H1 (cell line): Measurements from ENCODE around the gene L3MBTL4. TPM values are rescaled to one million over a fixed set of nuclear protein-coding genes. Genes with fewer than 3 reads are reported as not detected.

Source experiments
- CTCF ChIA-PET: fragments of 300-600 bp; sonication (Branson Sonifier 250); formaldehyde crosslinking; loops from one replicate; lab custom pipeline; 2021; ENCODE audit not compliant: partially characterized antibody; lab: Charles Lee
- POLR2A ChIA-PET: fragments of 300-600 bp; sonication (Branson Sonifier 250); formaldehyde crosslinking; loops from one replicate; lab custom pipeline; 2021; ENCODE audit warnings: inconsistent platforms; ENCODE audit not compliant: partially characterized antibody; lab: Charles Lee
- DNase-seq, 2 experiments: peaks; one replicate each; pipeline versions ENCODE4 v3.0.0 to v3.0.0-alpha.2; 2010 to 2022; ENCODE audit warnings: low spot score in 2 of 2, low read depth in 1 of 2, mixed read lengths in 1 of 2
- FAIRE-seq: peaks from 2 replicates; lab custom pipeline; 2011; peaks lifted over from hg19 to GRCh38; lab: Jason Lieb, UNC
- H2AFZ ChIP-seq: 2 replicates; pipeline ENCODE4 v1.8.1; 2012; ENCODE audit warnings: low read length, inconsistent platforms
- H2AK5ac ChIP-seq: 2 replicates; pipeline ENCODE4 v1.6.1; 2013; ENCODE audit warnings: low read depth, low read length
- H2BK120ac ChIP-seq: replicated peaks from 2 replicates; pipeline ENCODE3; 2013; ENCODE audit warnings: low read depth, low read length, inconsistent platforms
- H2BK12ac ChIP-seq: 2 replicates; pipeline ENCODE4 v1.6.1; 2013; ENCODE audit warnings: low read depth, low read length
- H2BK15ac ChIP-seq: 2 replicates; pipeline ENCODE4 v1.6.1; 2013; ENCODE audit warnings: low read length
- H2BK20ac ChIP-seq: 2 replicates; pipeline ENCODE4 v1.6.1; 2013; ENCODE audit warnings: low read length
- H2BK5ac ChIP-seq: 2 replicates; pipeline ENCODE4 v1.6.1; 2013; ENCODE audit warnings: low read depth, low read length
- H3K14ac ChIP-seq: 2 replicates; pipeline ENCODE4 v1.6.1; 2013; ENCODE audit warnings: inconsistent platforms; ENCODE audit not compliant: insufficient read length
- H3K18ac ChIP-seq: 2 replicates; pipeline ENCODE4 v1.6.1; 2013; ENCODE audit warnings: low read length; ENCODE audit errors: extremely low read depth
- H3K23ac ChIP-seq: 2 replicates; pipeline ENCODE4 v1.6.1; 2013; ENCODE audit warnings: inconsistent platforms; ENCODE audit not compliant: insufficient read length
- H3K23me2 ChIP-seq: 2 replicates; pipeline ENCODE4 v1.6.1; 2013; ENCODE audit warnings: low read depth, low read length
- H3K27ac ChIP-seq: 2 replicates; pipeline ENCODE4 v1.6.1; 2011; ENCODE audit warnings: low read depth, low read length, inconsistent platforms
- H3K27me3 ChIP-seq, 4 experiments: replicated peaks in 1 of 4; 1 replicate in 1 of 4; 2 replicates in 3 of 4; pipeline versions ENCODE4 v1.6.1 to v1.8.1; 2011 to 2013; ENCODE audit warnings: low read length in 3 of 4, mild to moderate bottlenecking in 3 of 4, inconsistent platforms in 2 of 4, mixed read lengths in 2 of 4, moderate library complexity in 1 of 4; ENCODE audit not compliant: control insufficient read depth in 3 of 4, insufficient read depth in 3 of 4; ENCODE audit errors: extremely low read depth in 1 of 4
- H3K36me3 ChIP-seq, 4 experiments: 2 replicates each; pipeline versions ENCODE4 v1.6.1 to v1.8.1; 2011 to 2013; ENCODE audit warnings: mild to moderate bottlenecking in 4 of 4, low read length in 3 of 4, moderate library complexity in 2 of 4, control low read depth in 1 of 4, inconsistent platforms in 1 of 4; ENCODE audit not compliant: insufficient read depth in 4 of 4, control insufficient read depth in 2 of 4
- H3K4ac ChIP-seq: replicated peaks from 2 replicates; pipeline ENCODE3; 2013; ENCODE audit warnings: low read length, low read depth, mixed read lengths, inconsistent platforms; ENCODE audit not compliant: insufficient read length
- H3K4me1 ChIP-seq, 4 experiments: replicated peaks in 1 of 4; 1 replicate in 1 of 4; 2 replicates in 3 of 4; pipeline versions ENCODE4 v1.6.1 to v1.8.1; 2011 to 2013; ENCODE audit warnings: low read length in 3 of 4, inconsistent platforms in 2 of 4, mixed read lengths in 1 of 4; ENCODE audit not compliant: insufficient read depth in 4 of 4, control insufficient read depth in 3 of 4
- H3K4me2 ChIP-seq, 2 experiments: 2 replicates each; pipeline versions ENCODE4 v1.6.1 to v1.8.1; 2011 to 2013; ENCODE audit warnings: low read depth in 2 of 2, low read length in 2 of 2, control low read depth in 1 of 2, inconsistent platforms in 1 of 2, mild to moderate bottlenecking in 1 of 2; ENCODE audit not compliant: insufficient read depth in 1 of 2
- H3K4me3 ChIP-seq, 4 experiments: fragments of 200-600, 300-600 bp in 1 of 4; sonication (generic), shearing (Covaris generic), sonication (Bioruptor Twin) in 1 of 4; 2 replicates each; pipeline versions ENCODE4 v1.5.1 to v1.8.1; 2011 to 2016; ENCODE audit warnings: low read length in 4 of 4, low read depth in 3 of 4, control low read depth in 2 of 4, inconsistent platforms in 2 of 4, mild to moderate bottlenecking in 2 of 4, mixed read lengths in 1 of 4, moderate library complexity in 1 of 4; ENCODE audit not compliant: insufficient read depth in 2 of 4; ENCODE audit errors: extremely low read depth in 1 of 4
- H3K56ac ChIP-seq: replicated peaks from 2 replicates; pipeline ENCODE3; 2013; ENCODE audit warnings: low read depth, mild to moderate bottlenecking, mixed read lengths, low read length, inconsistent platforms; ENCODE audit not compliant: insufficient read length
- H3K79me1 ChIP-seq: 2 replicates; pipeline ENCODE4 v1.6.1; 2013; ENCODE audit warnings: low read depth, low read length, control low read depth
- H3K79me2 ChIP-seq, 2 experiments: 2 replicates each; pipeline versions ENCODE4 v1.6.1 to v1.8.1; 2012 to 2013; ENCODE audit warnings: low read length in 2 of 2, mild to moderate bottlenecking in 2 of 2, inconsistent platforms in 1 of 2; ENCODE audit not compliant: insufficient read depth in 2 of 2, control insufficient read depth in 1 of 2
- H3K9ac ChIP-seq, 4 experiments: replicated peaks in 1 of 4; 1 replicate in 1 of 4; 2 replicates in 3 of 4; pipeline versions ENCODE4 v1.6.1 to v1.8.1; 2011 to 2013; ENCODE audit warnings: low read depth in 3 of 4, low read length in 3 of 4, control low read depth in 2 of 4, mild to moderate bottlenecking in 2 of 4, moderate library complexity in 2 of 4, inconsistent platforms in 1 of 4; ENCODE audit errors: extremely low read depth in 1 of 4
- H3K9me3 ChIP-seq, 2 experiments: 2 replicates each; pipeline versions ENCODE4 v1.6.1 to v1.8.1; 2012 to 2013; ENCODE audit warnings: mild to moderate bottlenecking in 2 of 2, moderate library complexity in 2 of 2, control low read depth in 1 of 2, inconsistent platforms in 1 of 2, low read depth in 1 of 2, low read length in 1 of 2, mixed read lengths in 1 of 2; ENCODE audit not compliant: insufficient read depth in 2 of 2
- H4K20me1 ChIP-seq, 2 experiments: replicated peaks in 1 of 2; 2 replicates each; pipeline versions ENCODE3 to v1.8.1; 2011 to 2013; ENCODE audit warnings: inconsistent platforms in 2 of 2, low read length in 2 of 2, mild to moderate bottlenecking in 1 of 2; ENCODE audit not compliant: insufficient read depth in 2 of 2, control insufficient read depth in 1 of 2
- H4K5ac ChIP-seq: 2 replicates; pipeline ENCODE4 v1.6.1; 2013; ENCODE audit warnings: low read length, low read depth, mixed read lengths, inconsistent platforms; ENCODE audit not compliant: insufficient read length
- H4K8ac ChIP-seq: 2 replicates; pipeline ENCODE4 v1.8.0; 2013; ENCODE audit warnings: mild to moderate bottlenecking, moderate library complexity, low read length, inconsistent platforms; ENCODE audit not compliant: insufficient read depth; ENCODE audit errors: extremely low read depth
- H4K91ac ChIP-seq: replicated peaks from 2 replicates; pipeline ENCODE3; 2013; ENCODE audit warnings: low read length, mixed read lengths, inconsistent platforms; ENCODE audit not compliant: insufficient read length
- GTF2F1 ChIP-seq: IDR thresholded peaks from 2 replicates; pipeline ENCODE4 v1.6.1; 2012; ENCODE audit warnings: low read depth, low read length, improper control_type of control experiment, borderline replicate concordance
- KDM4A ChIP-seq: IDR thresholded peaks from one replicate; pipeline ENCODE4 v1.7.1; 2012; ENCODE audit warnings: low read depth, mild to moderate bottlenecking, moderate library complexity, low read length, inconsistent platforms; ENCODE audit not compliant: severe bottlenecking
- WGBS, 2 experiments: shearing (Covaris generic) in 1 of 2; methylation state at CpG; one replicate each; pipeline versions ENCODE4 v1.1.6 to v1.1.7; 2013 to 2015; ENCODE audit warnings: low lambda C conversion rate in 2 of 2, mixed read lengths in 2 of 2, inconsistent platforms in 1 of 2, low coverage in 1 of 2, missing lambda C conversion rate in 1 of 2; ENCODE audit not compliant: insufficient replicate concordance in 2 of 2, insufficient coverage in 1 of 2, insufficient read length in 1 of 2; ENCODE audit errors: extremely low coverage in 1 of 2, missing lambda C conversion rate in 1 of 2; 5-methylcytosine and 5-hydroxymethylcytosine counted together
- polyA plus RNA-seq, 7 experiments: library from polyadenylated mRNA; depleted of rRNA in 3 of 7; stranded (reverse) in 5 of 7; unstranded in 2 of 7; fragments of >200 nt in 5 of 7; fragments of 200-250 nt in 2 of 7; gene quantifications; 1 replicate in 5 of 7; 2 replicates in 1 of 7; 4 replicates in 1 of 7; pipeline versions ENCODE4 v1.2.1 to v1.2.3, GENCODE V29; 2011 to 2013; ENCODE audit warnings: missing spikeins in 2 of 7, mixed read lengths in 2 of 7
- total RNA-seq: library from RNA; stranded (reverse); fragmentation: NEBNext Ultra II Directional; extraction: Animal tissue kit (Norgen Biotek cat#: 25700); gene quantifications from 2 replicates; pipeline ENCODE4 v1.2.1, GENCODE V29; 2021

Gene L3MBTL4
- total and polyA plus RNA-seq, 2 of the 8 experiments (the other 6 are each of a cell fraction or from before 2014, with no cell fraction given): 1.0 to 2.1 TPM

DNA sequence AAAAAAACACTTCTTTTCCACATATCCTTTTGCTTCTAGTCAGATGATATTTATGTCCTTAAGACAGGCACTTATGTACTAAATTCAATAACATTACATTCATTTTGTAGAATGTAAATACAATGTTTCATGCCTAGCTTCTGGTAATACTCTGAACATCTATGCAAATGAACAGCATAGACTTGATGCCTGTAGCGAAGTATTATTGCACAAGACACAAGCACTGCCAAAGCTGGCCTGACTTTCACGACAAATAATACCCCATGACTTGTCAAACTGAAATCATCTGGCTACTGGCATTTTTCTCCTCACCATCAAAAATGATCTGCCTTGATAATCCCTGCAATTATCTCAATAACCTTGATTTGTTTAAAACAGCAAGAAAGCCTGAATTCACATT is 101.3 kb downstream of the L3MBTL4 start:
- Histone ChIP-seq H3K27me3 (no peaks in the 10 kb centered on the region), H3K23ac (no peak overlapping the region), H3K56ac (no peak overlapping the region), H2BK120ac (no peak overlapping the region), H2BK12ac (no peak overlapping the region), H4K5ac (no peak overlapping the region), H3K18ac (no peak overlapping the region), H2BK20ac (no peak overlapping the region), H3K23me2 (no peaks in the 10 kb centered on the region), H3K4me3 (no peak overlapping the region), H3K79me2 (no peaks in the 10 kb centered on the region), H2BK5ac (no peak overlapping the region), H3K4me1 (no peaks in the 10 kb centered on the region), H2AFZ (no peak overlapping the region), H3K9ac (no peak overlapping the region), H3K27ac (no peak overlapping the region), H4K20me1 (peaks cover 0 to 3% of the 10 kb centered on the region in 2 experiments), H3K14ac (no peak overlapping the region), H3K79me1 (0 out of 2 replicates have a peak, but pooled peaks cover 4% of the 10 kb centered on the region), H2AK5ac (no peak overlapping the region), H3K4ac (no peak overlapping the region), H2BK15ac (no peak overlapping the region), H4K91ac (no peak overlapping the region), H3K9me3 (no peaks in the 10 kb centered on the region), H3K36me3 (no peaks in the 10 kb centered on the region)
- CTCF ChIA-PET: no interaction called here
- WGBS, 2 experiments: 93% methylated on average over 2 of the region's 2 CpGs; no CpG with 5 or more reads in 1 of the 2 experiments
- FAIRE-seq: no peak
- DNase-seq: no peak
- TF ChIP-seq KDM4A: no peak
- no peak for TF ChIP-seq GTF2F1
- TF ChIP-seq, all 59 proteins: peak for 0
- POLR2A ChIA-PET: interaction anchor here (1.4 kb wide), 1 partner anchor 10 kb away, joined by 3 read pairs; no protein-coding TSS in a partner anchor
- Histone ChIP-seq H3K4me2 (no peak overlapping the region), H4K8ac (no peak overlapping the region)
